Activated CD8-positive, alpha-beta T cell treated with anti-CD3 and anti-CD28 coated beads for 36 hours (primary cell): ENCODE data around the gene IFT172. TPM values are rescaled to one million over a fixed set of nuclear protein-coding genes. Genes with fewer than 3 reads are reported as not detected.

Experiments used
- ATAC-seq: fragments of 200-7000 bp; cut with Tn5 transposase; one replicate; pipeline ENCODE4 v1.10.0; 2021; ENCODE audit warnings: mild to moderate bottlenecking, moderate library complexity
- CTCF ChIA-PET: fragments of 350-600 bp; sonication (Branson Sonifier 250); formaldehyde crosslinking; loops from one replicate; lab custom pipeline; 2021; ENCODE audit warnings: antibody characterized with exemption; lab: Charles Lee
- POLR2A ChIA-PET: fragments of 350-600 bp; sonication (Branson Sonifier 250); formaldehyde crosslinking; loops from one replicate; lab custom pipeline; 2021; ENCODE audit warnings: antibody characterized with exemption; lab: Charles Lee
- DNase-seq: peaks from one replicate; pipeline ENCODE4 v3.0.0-alpha.2; 2020
- H3K27ac Mint-ChIP-seq: one replicate; pipeline ENCODE4 v1.8.0; 2021; ENCODE audit warnings: mild to moderate bottlenecking, mixed read lengths
- H3K27me3 Mint-ChIP-seq: one replicate; pipeline ENCODE4 v1.8.0; 2021; ENCODE audit warnings: mixed read lengths
- H3K36me3 Mint-ChIP-seq: one replicate; pipeline ENCODE4 v1.8.0; 2021; ENCODE audit warnings: low read depth, mixed read lengths
- H3K4me1 Mint-ChIP-seq: one replicate; pipeline ENCODE4 v1.8.0; 2021; ENCODE audit warnings: low read depth, mixed read lengths
- H3K4me3 Mint-ChIP-seq: one replicate; pipeline ENCODE4 v1.8.0; 2021; ENCODE audit warnings: mild to moderate bottlenecking, moderate library complexity, mixed read lengths
- H3K9me3 Mint-ChIP-seq: one replicate; pipeline ENCODE4 v1.8.0; 2021; ENCODE audit warnings: mixed read lengths
- CTCF ChIP-seq: fragments of 200-600 bp; IDR thresholded peaks from one replicate; pipeline ENCODE4 v1.8.0; 2022; ENCODE audit warnings: antibody characterized with exemption, mild to moderate bottlenecking
- intact Hi-C: fragments of 100-400 bp; cut with micrococcal nuclease; formaldehyde crosslinking; loops from one replicate; pipeline ENCODE4 v1.10.0; 2022
- total RNA-seq, 2 experiments: library from RNA; stranded (reverse); gene quantifications; one replicate each; pipeline ENCODE4 v1.2.3, GENCODE V29; 2021

Gene IFT172
- total RNA-seq, 2 experiments from 2014 or later: 12.1 to 13.2 TPM

GRCh38 chr2:27398962-27399361 is 90.6 kb downstream of the IFT172 start:
- POLR2A ChIA-PET: interaction anchor here (1.8 kb wide), 1 partner anchor 19 kb away, joined by 3 read pairs; no protein-coding TSS in a partner anchor
- no peak for ATAC-seq
- H3K4me3 Mint-ChIP-seq: no peak overlapping the region
- H3K27me3 Mint-ChIP-seq: no peaks in the 10 kb centered on the region
- no peak for TF ChIP-seq CTCF
- no peak overlapping the region for H3K27ac Mint-ChIP-seq
- H3K36me3 Mint-ChIP-seq: peaks cover 35% of the 10 kb centered on the region
- intact Hi-C loops: no loop called here
- peaks cover 32% of the 10 kb centered on the region for H3K4me1 Mint-ChIP-seq
- no peak for DNase-seq
- no peaks in the 10 kb centered on the region for H3K9me3 Mint-ChIP-seq
- CTCF ChIA-PET: interaction anchor here (1.6 kb wide), 1 partner anchor 11 kb away, joined by 3 read pairs; no protein-coding TSS in a partner anchor

Other genes starting within 250 kb of the IFT172 start
- under 1 TPM; 0.32 to 0.43 TPM for gene SLC30A3, start 226.7 kb downstream of the IFT172 start, total RNA-seq
- not detected for gene DNAJC5G, start 214.3 kb downstream of the IFT172 start, total RNA-seq
- gene TRIM54, start 207.3 kb downstream of the IFT172 start, total RNA-seq: under 1 TPM; 0.16 to 0.23 TPM
- 1 to 10 TPM; 2.5 to 2.7 TPM for gene UCN, start 181.3 kb downstream of the IFT172 start, total RNA-seq
- 10 to 100 TPM; 72.3 to 85.1 TPM for gene MPV17, start 166.6 kb downstream of the IFT172 start, total RNA-seq
- gene GTF3C2, start 133.0 kb downstream of the IFT172 start, total RNA-seq: 10 to 100 TPM; 57.6 to 63.6 TPM
- gene EIF2B4, start 119.4 kb downstream of the IFT172 start, total RNA-seq: 10 to 100 TPM; 29.2 to 30.4 TPM
- gene SNX17, start 119.1 kb downstream of the IFT172 start, total RNA-seq: 10 to 100 TPM; 74.5 to 82.3 TPM
- 1 to 10 TPM; 6.8 to 7.2 TPM for gene ZNF513, start 109.0 kb downstream of the IFT172 start, total RNA-seq
- 100 to 1,000 TPM; 138 to 142 TPM for gene PPM1G, start 80.2 kb downstream of the IFT172 start, total RNA-seq
- gene NRBP1, start 61.1 kb downstream of the IFT172 start, total RNA-seq: 10 to 100 TPM; 60.5 to 62.1 TPM
- 1 to 10 TPM; 4.2 to 4.3 TPM for gene KRTCAP3, start 47.4 kb downstream of the IFT172 start, total RNA-seq
- gene FNDC4, start 5.5 kb upstream of the IFT172 start, total RNA-seq: not detected
- not detected for gene GCKR, start 7.1 kb upstream of the IFT172 start, total RNA-seq
- 10 to 100 TPM; 29.2 to 31.5 TPM for gene ZNF512, start 93.3 kb upstream of the IFT172 start, total RNA-seq
- under 1 TPM; 0.40 to 0.43 TPM for gene CCDC121, start 139.3 kb upstream of the IFT172 start, total RNA-seq
- gene GPN1, start 139.3 kb upstream of the IFT172 start, total RNA-seq: 10 to 100 TPM; 37.6 to 41.2 TPM
- 10 to 100 TPM; 21.8 to 22.6 TPM for gene SUPT7L, start 173.9 kb upstream of the IFT172 start, total RNA-seq
- gene SLC4A1AP, start 174.1 kb upstream of the IFT172 start, total RNA-seq: 10 to 100 TPM; 19.1 to 19.3 TPM